NCI-H2227 treated with DMSO at 0.1 percent for 48 hours (cell line): ENCODE data around the gene DTNB.
A peak's percentile ranks its signal among the peaks of the same experiment; 100 is the strongest.

Experiments used
- DNase-seq: peaks from one replicate; lab custom pipeline; 2025; lab: John Stamatoyannopoulos, UW

Gene DTNB

DNA sequence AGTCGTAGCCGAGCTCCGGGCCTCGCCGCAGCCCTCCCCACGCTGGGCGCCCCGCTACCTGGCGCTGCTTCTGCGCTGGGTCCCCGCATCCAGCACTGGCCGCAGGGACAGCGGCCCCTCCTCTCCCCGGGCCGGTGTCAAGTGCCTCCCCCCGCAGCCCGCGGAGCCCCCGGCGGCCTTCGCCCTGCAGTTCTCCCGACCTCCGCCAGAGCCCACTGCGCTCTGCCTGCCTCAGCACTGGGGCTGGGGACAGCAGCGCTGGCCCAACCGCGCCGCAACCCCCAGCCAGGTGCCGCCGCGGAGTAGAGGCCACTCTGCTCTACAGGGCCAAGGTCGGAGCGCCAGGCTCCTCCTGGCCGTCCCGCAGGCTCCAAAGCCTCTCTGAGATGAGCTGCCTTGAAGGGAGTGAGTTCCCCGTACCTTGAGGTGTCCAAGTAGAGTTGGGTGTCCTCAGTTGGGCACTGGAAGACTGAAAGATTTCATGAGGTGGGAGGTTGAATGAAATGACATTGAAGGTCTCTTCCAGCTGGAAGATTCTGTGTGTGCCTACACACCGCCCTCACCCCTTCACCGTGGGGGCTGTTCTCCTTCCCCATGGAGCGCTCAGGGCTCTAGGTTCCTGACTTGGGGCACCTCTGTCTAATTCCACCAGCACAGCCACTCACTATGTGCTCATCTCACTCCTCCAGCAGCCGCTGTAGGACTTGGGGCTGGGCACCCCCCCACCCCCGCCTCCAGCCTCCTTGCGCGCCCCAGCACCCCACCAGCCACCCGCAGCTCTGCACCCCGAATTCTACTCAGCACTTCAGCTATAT is 330.8 kb downstream of the DTNB start:
- peak; percentile 79 for DNase-seq

- peak; percentile 37 for DNase-seq
Measured at GRCh38 chr2:25341753-25342371, 331.5 kb downstream of the DTNB start, which contains the start of gene DNMT3A. Gene DNMT3A, minus strand, starts transcription at chr2:25341925. Its CDS starts 27,941 bp downstream, at chr2:25313984.

DNA sequence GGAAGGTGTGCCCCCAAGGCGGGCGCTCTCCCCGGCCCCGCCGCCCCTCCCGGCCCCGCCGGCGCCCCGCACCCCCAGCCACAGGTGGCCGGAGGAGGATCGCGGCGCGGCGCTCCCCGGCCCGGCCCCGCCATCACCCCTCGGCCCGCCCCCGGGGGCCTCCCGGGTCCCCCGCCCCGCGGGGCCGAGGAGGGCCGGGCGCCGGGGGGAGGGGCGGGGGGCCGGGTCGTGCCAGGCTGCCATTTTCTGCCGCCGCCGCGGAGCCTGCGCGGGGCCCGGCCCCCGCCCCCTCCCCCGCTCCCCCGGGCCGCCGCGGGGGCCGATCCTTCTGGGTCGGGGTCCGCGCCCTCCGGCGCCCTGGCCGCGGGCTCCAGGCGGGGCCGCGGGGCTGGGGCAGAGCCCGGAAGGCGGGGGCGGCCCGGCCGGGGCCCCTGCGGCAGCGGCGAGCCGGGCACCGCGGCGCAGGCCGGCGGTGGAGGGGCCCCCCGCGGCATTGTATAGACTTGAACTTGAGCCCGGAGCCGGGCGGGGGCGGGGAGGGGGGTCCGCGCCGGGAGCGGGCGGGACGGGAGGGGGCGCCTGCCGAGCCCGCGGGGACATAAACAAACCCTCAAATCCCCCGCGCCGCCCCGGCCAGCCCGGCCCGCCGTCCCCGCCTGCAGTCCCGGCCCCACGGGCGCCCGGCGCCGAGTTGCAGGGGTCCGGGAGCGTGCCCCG is 332.2 kb downstream of the DTNB start:
- DNase-seq: no peak

DNA sequence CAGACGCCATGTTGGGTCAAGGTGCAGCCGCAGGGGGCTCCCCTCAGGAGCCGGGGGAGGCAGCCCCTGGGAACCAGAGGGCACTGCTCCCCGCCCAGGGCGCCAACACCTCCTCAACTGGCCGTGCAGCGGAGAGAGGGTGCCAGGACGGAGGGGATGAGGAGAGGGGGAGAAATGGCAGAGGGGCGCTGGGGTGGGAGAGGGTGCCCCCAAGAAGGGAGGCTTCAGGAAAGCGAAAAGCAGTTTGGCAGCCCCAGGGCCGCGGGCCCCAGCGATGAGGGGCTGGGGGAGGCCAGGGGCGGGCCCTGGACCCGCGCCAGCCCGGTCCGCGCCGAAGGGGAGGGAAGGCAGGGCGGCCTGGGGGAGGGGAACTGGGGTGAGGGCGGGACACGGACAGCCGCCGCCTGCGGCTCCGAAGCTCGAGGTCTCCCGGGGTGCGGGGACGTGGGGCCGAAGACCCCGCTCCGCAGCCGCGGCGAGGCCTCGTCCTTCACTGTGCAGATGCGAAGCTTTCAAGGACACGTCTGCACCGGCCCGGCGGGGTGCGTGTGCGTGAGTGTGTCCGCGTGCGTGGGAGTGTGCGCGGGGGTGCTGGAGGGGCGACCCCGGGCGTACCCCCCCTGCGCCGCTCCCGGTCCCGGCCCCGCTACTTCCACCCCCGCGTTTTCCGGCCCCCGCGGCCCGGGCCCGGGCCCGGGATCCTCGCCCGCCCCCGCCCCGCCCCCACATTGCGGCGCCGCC is 333.0 kb downstream of the DTNB start:
- DNase-seq: peak; percentile 33

- DNase-seq: peak; percentile 41
Measured at GRCh38 chr2:25339791-25340180, 333.6 kb downstream of the DTNB start.

DNA sequence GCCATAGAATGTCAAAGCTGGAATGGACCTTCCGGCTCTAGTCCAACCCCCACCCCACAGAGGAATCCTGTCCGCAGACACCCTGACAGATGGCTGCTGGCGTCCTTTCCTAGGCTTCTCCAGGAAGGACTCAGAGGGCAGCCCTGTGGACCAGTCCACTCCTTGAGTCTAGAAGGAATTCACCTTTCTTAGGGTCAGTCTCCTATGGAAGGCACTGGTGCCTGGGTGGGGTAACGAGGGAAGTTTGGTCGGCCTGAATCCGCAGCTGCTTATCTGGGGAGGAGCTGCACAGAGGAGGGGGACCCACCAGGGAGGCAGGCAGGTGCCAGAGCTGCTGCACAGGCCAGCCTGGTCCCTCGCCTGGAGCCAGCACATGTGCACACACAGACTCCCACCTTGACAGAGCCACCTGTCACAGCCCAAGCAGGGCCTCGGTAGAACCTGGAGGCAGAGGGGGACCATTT is 334.1 kb downstream of the DTNB start:
- DNase-seq: no peak

- no peak for DNase-seq
Measured at GRCh38 chr2:25338401-25338800, 335.0 kb downstream of the DTNB start.

GRCh38 chr2:25337891-25338290 is 335.5 kb downstream of the DTNB start:
- no peak for DNase-seq

DNA sequence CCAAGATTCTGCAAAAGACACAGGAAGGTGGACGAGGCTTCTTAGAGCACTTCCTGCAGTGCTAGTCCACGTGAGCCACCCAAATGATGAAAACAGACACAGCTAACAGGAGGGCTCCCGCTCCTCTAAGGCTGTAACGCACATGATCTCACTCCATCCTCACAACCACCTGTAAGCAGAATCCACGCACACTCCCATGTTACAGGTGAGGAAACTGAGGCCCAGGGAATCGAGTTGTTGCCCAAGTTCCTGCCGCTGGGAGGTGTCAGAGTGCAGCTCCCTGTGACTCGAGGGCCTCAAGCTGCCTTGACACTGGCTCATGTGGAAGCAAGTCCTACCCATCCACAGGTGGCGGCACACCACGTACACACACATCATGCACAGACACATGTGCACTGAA is 336.1 kb downstream of the DTNB start:
- no peak for DNase-seq

DNA sequence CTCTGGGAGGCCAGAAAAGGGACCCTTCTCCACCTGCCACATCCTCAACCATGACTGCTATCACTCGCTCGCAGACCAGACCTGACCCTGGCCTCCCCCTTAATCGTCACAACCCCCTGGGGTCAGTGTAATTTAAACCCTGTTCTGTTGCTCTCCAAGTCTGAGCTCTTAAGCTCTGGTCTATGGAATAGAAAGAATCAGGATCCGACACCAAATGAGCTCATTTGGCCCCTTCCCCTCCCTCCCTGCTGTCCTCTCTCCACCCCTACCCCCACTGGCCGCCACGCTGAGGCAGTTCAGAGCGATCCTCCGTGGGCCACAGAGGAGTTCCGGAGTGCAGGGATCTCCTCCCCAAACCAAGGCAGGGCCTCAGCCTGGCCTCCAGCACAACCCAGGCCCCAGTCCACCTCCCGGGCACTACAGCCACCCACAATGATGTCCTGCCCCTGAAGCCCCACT is 337.0 kb downstream of the DTNB start:
- no peak for DNase-seq

DNA sequence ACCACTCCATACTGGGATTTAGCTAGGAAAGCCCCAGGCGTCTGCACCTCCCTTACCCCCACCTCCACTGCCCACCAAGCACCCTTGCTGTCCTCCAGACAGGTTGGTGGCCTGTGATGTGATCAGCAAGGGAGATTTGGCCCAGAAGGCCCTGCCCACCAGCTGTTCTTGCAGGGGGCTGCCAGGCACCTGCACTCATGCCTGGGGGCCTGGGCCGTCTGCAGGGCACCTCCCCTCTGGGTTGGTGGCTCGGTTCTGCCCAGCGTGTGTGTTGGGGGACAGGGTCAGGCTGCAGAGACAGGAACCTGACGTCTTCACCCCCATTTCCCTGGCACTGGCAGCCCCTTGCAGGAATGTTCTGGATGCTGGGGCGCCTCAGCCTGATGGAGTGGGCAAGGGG is 337.4 kb downstream of the DTNB start:
- no peak for DNase-seq

DNA sequence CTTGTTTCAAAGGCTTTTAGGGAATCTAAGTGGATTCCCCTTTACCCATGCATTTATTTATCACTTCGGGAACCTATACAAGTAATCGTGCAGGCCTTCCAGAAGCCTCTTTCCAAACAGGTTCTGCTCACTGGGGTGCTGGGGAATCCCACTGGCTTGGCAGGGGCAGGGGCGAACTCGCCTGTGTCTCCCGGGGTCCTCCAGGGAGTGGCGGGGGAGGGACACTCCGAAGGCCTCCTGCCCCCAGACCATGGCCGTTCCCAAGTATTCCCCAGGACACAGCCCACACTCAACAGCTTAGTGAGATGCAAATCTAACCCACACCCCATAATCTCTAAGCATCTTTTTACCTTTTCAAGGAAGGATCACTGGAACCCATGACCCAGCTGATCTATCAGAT is 338.2 kb downstream of the DTNB start:
- no peak for DNase-seq

DNA sequence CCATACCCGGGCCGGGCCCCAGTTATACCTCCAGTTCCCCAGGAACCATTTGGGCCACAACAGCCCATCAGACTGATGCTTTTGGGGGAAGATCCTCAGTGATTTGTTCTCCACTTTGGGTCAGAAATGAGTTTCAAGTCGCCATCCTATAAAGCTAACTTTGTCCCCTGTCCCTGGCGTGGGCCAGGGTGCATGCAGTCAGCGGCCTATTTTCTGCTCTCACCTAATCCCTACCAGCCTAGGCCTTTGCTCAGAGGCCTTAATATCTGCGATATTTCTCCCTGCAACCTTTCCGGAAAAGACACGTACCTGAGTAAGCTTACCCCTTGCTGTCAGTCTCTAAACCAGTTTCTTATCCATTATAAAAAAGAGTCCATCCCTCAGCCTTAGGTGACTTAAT is 338.9 kb downstream of the DTNB start:
- no peak for DNase-seq

DNA sequence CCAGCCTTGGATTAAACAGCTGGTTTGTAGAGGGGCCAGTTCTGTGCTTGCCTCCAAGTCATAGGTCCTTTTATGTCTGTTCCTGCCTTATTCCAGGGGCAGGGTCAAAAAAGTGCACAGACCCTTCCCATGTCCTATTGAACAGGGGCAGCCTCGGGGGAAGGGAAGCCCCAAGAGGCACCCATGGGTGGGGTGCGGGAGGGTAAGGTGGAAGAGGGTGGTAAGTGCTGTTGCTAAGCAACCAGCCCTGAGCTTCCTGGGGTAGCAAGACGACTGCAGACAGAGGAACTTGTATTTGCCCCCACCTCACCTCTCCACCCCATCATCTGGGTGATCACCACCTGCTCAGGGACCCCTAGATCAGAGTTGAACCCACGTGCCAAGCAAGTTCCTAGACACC is 339.4 kb downstream of the DTNB start:
- DNase-seq: no peak

DNA sequence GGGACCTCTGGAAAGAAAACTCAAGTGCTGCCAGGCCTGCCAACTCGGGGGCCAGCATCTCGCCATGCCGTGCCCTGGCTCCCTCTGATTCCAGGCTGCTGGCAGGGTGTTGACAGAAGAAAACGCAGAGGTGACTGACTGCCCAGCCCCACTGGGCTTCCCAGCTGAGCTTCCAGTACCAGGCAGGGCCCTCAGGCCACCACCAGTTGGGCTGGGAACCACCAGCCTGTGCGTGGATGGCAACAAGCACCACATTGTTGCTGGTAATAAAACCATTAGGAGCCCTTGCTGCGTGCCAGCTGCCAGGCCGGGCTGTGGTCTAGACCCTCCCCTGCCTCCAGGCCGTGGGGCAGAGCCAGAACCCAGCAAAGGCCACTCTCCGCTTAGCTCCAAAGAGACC is 340.8 kb downstream of the DTNB start:
- DNase-seq: no peak

GRCh38 chr2:25331686-25332365 is 341.6 kb downstream of the DTNB start:
- no peak for DNase-seq

GRCh38 chr2:25330937-25331336 is 342.4 kb downstream of the DTNB start:
- no peak for DNase-seq

GRCh38 chr2:25330273-25330672 is 343.1 kb downstream of the DTNB start:
- DNase-seq: no peak

- no peak for DNase-seq
Measured at GRCh38 chr2:25328152-25329085, 345.0 kb downstream of the DTNB start.
